PFSK-1 (cell line): ENCODE measurements around the gene PSMD4.

ENCODE experiments used
- FOXP2 ChIP-seq: optimal IDR thresholded peaks from 2 replicates; pipeline ENCODE3; 2011; ENCODE audit warnings: borderline replicate concordance, control low read depth, inconsistent platforms; ENCODE audit not compliant: insufficient read depth; ENCODE audit errors: extremely low read length, extremely low read depth
- POLR2AphosphoS5 ChIP-seq: IDR thresholded peaks from 2 replicates; pipeline ENCODE4 v1.6.1; 2012; ENCODE audit warnings: low read depth, mild to moderate bottlenecking, control low read depth, low read length, moderate library complexity
- SIN3A ChIP-seq: IDR thresholded peaks from 2 replicates; pipeline ENCODE4 v1.6.1; 2012; ENCODE audit warnings: mild to moderate bottlenecking, low read length, moderate library complexity, borderline replicate concordance; ENCODE audit not compliant: insufficient read depth
- TAF1 ChIP-seq: IDR thresholded peaks from 2 replicates; pipeline ENCODE4 v1.6.1; 2012; ENCODE audit warnings: low read length, control low read depth, borderline replicate concordance; ENCODE audit not compliant: insufficient read depth

DNA sequence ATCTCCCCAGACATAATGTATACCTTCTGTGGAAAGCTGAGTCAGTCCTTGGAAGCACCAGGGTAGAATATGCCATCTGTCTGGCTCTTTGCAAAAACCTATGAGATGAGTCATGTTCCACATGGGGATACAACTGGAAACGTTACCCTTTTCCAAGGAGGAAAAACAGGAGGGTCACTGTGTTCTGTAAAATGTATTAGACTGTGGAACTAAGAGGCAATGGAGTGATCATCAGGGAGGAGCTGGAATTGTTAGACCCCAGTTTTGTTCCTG, 16.1 kb upstream of the PSMD4 start:
- no peak for TF ChIP-seq POLR2AphosphoS5
- TF ChIP-seq TAF1, result no peak
- TF ChIP-seq FOXP2, result no peak
- TF ChIP-seq SIN3A, result no peak
